HFF-Myc (cell line): ENCODE measurements around the gene APOF.
"Not testable (repeated sequence)": the region's sequence is repeated elsewhere in the genome, so short reads cannot be mapped to it uniquely, and the experiment has no call there.

ENCODE experiments used
- DNase-seq: peaks from one replicate; pipeline ENCODE4 v3.0.0-alpha.2; 2011; ENCODE audit warnings: low read depth; ENCODE audit errors: extremely low read depth
- H3K4me3 ChIP-seq: replicated peaks from 2 replicates; pipeline ENCODE4 v1.5.1; 2011; ENCODE audit warnings: low read depth, mild to moderate bottlenecking, control low read depth, low read length
- TF ChIP-seq, protein P1 (sequence below): IDR thresholded peaks from 2 replicates; pipeline ENCODE4 v1.5.1; 2012; ENCODE audit warnings: mild to moderate bottlenecking, low read depth, low read length, control low read depth; ENCODE audit errors: missing control alignments

APOF gene

GRCh38 chr12:56326126-56326525, 36.5 kb downstream of the APOF start:
- DNase-seq: no peak
- TF ChIP-seq, protein P1, sequence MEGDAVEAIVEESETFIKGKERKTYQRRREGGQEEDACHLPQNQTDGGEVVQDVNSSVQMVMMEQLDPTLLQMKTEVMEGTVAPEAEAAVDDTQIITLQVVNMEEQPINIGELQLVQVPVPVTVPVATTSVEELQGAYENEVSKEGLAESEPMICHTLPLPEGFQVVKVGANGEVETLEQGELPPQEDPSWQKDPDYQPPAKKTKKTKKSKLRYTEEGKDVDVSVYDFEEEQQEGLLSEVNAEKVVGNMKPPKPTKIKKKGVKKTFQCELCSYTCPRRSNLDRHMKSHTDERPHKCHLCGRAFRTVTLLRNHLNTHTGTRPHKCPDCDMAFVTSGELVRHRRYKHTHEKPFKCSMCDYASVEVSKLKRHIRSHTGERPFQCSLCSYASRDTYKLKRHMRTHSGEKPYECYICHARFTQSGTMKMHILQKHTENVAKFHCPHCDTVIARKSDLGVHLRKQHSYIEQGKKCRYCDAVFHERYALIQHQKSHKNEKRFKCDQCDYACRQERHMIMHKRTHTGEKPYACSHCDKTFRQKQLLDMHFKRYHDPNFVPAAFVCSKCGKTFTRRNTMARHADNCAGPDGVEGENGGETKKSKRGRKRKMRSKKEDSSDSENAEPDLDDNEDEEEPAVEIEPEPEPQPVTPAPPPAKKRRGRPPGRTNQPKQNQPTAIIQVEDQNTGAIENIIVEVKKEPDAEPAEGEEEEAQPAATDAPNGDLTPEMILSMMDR: no peak
- H3K4me3 ChIP-seq: no peak overlapping the region

DNA sequence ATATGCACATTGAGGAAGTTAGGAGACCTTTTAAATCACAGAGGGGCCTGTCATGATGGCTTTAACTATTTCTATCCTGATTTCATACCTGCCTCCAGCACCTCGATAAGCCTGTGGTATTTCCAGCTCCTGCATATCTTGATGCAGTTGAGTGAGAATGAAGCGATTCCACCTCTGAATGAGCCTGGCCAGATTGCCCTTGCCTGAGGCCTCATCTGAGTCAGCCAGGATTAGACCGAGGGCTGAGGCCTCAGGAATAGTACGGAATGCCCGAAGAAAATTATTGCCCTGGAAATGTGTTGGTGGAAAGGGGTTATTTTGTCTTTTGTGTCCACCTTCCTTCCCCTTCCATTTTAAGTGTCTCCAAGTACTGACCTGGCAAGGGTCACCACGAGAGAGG, 38.5 kb downstream of the APOF start:
- no peak overlapping the region for H3K4me3 ChIP-seq
- TF ChIP-seq, protein P1: no peak
- no peak for DNase-seq

DNA sequence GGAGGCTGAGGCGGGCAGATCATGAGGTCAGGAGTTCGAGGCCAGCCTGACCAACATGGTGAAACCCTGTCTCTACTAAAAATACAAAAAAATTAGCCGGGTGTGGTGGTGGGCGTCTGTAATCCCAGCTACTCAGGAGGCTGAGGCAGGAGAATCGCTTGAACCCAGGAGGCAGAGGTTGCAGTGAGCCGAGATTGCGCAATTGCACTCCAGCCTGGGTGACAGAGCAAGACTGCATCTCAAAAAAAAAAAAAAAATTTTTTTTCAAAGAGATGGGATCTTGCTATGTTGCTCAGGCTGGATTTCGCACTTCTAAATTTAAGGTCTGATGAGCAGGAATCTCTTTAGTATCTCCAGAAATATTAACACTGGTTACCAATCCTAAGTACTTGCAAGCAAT, 41.0 kb downstream of the APOF start:
- H3K4me3 ChIP-seq, DNase-seq: not testable (repeated sequence)

- no peak overlapping the region for H3K4me3 ChIP-seq
- no peak for DNase-seq
- TF ChIP-seq, protein P1: no peak
Observed at GRCh38 chr12:56321027-56321426, 41.6 kb downstream of the APOF start.

DNA sequence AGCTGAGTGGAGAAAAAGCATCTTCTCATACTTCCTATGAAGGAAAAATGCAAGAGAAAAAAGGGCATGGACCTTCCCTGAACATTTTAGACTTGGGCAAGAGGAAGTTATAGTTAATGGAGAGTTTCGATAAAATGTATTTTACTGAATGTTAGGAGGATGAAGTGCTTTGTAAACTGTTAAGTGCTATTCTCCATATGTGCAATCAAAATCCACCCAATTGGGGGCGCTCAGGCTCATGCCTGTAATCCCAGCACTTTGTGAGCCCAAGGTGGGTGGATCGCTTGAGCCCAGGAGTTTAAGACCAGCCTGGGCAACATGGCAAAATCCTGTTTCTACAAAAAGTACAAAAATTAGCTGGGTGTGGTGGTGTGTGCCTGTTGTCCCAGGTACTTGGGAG, 45.0 kb downstream of the APOF start:
- H3K4me3 ChIP-seq: no peak overlapping the region
- TF ChIP-seq, protein P1: no peak
- DNase-seq: no peak

DNA sequence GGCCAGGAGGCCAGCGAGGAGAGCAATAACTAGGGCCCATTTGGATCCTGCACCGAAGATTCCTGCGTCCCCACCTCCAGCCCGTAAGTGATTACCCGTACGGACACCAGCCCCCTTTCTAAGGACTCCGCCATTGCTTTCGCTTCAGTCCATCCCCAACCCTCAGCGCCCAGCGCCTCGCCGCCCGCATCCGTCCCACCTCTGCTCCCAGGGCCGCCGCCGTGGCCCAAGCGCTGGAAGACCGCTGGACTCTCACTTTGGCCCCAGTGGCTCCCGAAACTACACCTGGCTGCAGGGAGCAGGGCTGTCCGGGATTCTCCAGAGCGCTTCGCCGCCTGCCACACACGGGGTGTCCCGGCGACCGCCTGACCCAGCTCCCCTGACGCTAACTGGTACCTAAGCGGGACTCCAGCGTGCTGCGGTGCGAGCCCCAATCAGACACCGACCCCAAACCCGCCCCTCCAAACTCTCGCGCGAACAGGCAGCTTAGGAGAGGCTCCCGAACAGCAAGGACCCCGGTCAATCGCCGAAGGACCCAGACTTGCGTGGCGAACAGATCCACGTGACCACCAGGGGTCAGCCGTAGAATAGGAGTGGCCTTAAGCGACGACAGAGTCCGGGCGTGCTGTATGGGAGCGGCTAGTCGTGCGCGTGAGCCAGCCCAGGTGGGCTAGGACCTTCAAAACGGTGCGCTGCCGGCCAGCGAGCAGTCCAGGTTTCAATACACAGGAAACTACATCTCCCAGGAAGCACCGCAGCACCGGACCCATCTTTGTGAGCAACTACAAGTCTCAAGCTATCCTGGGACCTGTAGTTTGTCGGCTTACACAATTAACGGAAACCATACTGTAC, 46.8 kb downstream of the APOF start, which contains the start of gene CNPY2:
TSS of gene CNPY2 (minus strand) at position 367 of the 852 bp plus-strand sequence. CDS start 771 bp downstream, outside the sequence.
- TF ChIP-seq, protein P1: no peak
- peak within 1 kb of the TSS; percentile 82 for H3K4me3 ChIP-seq
- peak; percentile 94 for DNase-seq

DNA sequence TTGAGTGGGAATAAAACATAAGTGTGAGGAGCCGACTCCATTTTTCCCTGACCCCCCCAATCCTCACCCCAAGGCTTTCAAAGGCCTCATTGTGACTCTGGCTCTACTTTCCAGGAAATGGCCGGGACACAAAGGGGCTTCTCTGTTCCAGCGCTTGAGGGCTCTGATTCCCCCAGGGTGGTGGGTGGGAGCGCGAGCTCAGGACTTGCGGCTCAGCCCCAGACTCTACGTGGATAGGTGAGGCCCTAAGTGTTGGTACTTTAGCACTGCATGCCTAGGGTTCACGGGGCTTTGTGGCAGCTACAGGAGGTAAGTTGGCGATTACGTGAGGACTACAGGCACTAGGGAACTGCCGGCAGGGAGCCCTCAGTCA, 47.4 kb downstream of the APOF start:
- TF ChIP-seq, protein P1: no peak
- DNase-seq: no peak
- peak overlapping the region; percentile 82 for H3K4me3 ChIP-seq
